ENCODE data around the gene NDUFS3. TPM values are rescaled to one million over a fixed set of nuclear protein-coding genes. Genes with fewer than 3 reads are reported as not detected.

Gene NDUFS3
- total and polyA plus RNA-seq, 7 donors = 160 to 528 (median 225) TPM

- DNase-seq = peak in 1 of 2 donors; percentile 27
Measured at GRCh38 chr11:47599902-47600301, 21.0 kb downstream of the NDUFS3 start.

GRCh38 chr11:47603295-47603694 lies 24.4 kb downstream of the NDUFS3 start:
- no peak for TF ChIP-seq CTCF (IDR thresholded peaks at IDR 0.05)
- peaks cover 0 to 19% of the 10 kb centered on the region in 2 donors for H3K36me3 ChIP-seq (ENCODE audit: insufficient read depth in 1 of 2, low read depth in 1 of 2)
- no peak overlapping the region for H3K27ac ChIP-seq
- H3K4me3 ChIP-seq = no peak overlapping the region
- WGBS, 3 donors = 91 to 93% (median 91%) methylated on average over 4 of the region's 4 CpGs
- no peaks in the 10 kb centered on the region for H3K4me1 ChIP-seq
- intact Hi-C loops (cut with DNase I) = no loop called here
- DNase-seq (no peak), ATAC-seq (no peak)
- no peaks in the 10 kb centered on the region for H3K9me3 ChIP-seq
- H3K27me3 ChIP-seq (ENCODE audit: insufficient read depth in 3 of 3, low read length in 2 of 3) = no peaks in the 10 kb centered on the region

More at GRCh38 chr11:47599902-47600301, 21.0 kb downstream of the NDUFS3 start:
- 35 to 58% (median 42%) methylated on average over 4 of the region's 4 CpGs for WGBS, 3 donors
- Histone ChIP-seq H3K4me3 (no peak overlapping the region), H3K27ac (no peak overlapping the region), H3K36me3 (ENCODE audit: insufficient read depth in 1 of 2, low read depth in 1 of 2) (peaks cover 0 to 4% of the 10 kb centered on the region in 2 donors), H3K9me3 (no peaks in the 10 kb centered on the region), H3K27me3 (ENCODE audit: insufficient read depth in 3 of 3, low read length in 2 of 3) (no peaks in the 10 kb centered on the region), H3K4me1 (no peaks in the 10 kb centered on the region)
- no peak for TF ChIP-seq CTCF (IDR thresholded peaks at IDR 0.05)
- ATAC-seq = no peak
- intact Hi-C loops (cut with DNase I) = no loop called here

- H3K4me1 ChIP-seq = no peaks in the 10 kb centered on the region
- H3K36me3 ChIP-seq (ENCODE audit: insufficient read depth in 1 of 2, low read depth in 1 of 2) = peaks cover 0 to 34% of the 10 kb centered on the region in 2 donors
- H3K9me3 ChIP-seq = no peaks in the 10 kb centered on the region
- WGBS, 3 donors = 77 to 86% (median 81%) methylated on average over 3 of the region's 3 CpGs
- intact Hi-C loops (cut with DNase I) = no loop called here
- no peak overlapping the region for H3K4me3 ChIP-seq
- DNase-seq = no peak
- no peaks in the 10 kb centered on the region for H3K27me3 ChIP-seq (ENCODE audit: insufficient read depth in 3 of 3, low read length in 2 of 3)
- no peak for ATAC-seq
- H3K27ac ChIP-seq = no peak overlapping the region
- TF ChIP-seq CTCF (IDR thresholded peaks at IDR 0.05) = no peak
Measured at GRCh38 chr11:47605921-47606320, 27.0 kb downstream of the NDUFS3 start.

- Histone ChIP-seq H3K36me3 (ENCODE audit: insufficient read depth in 1 of 2, low read depth in 1 of 2) (peaks cover 0 to 41% of the 10 kb centered on the region in 2 donors), H3K27me3 (ENCODE audit: insufficient read depth in 3 of 3, low read length in 2 of 3) (no peaks in the 10 kb centered on the region), H3K9me3 (no peaks in the 10 kb centered on the region), H3K4me3 (no peak overlapping the region), H3K4me1 (no peaks in the 10 kb centered on the region), H3K27ac (no peak overlapping the region)
- DNase-seq = no peak
- TF ChIP-seq CTCF (IDR thresholded peaks at IDR 0.05) = no peak
- 44 to 52% (median 47%) methylated on average over 5 of the region's 5 CpGs for WGBS, 3 donors
- ATAC-seq = no peak
- intact Hi-C loops (cut with DNase I) = no loop called here
Measured at GRCh38 chr11:47606731-47607130, 27.9 kb downstream of the NDUFS3 start.

GRCh38 chr11:47607380-47607779 lies 28.5 kb downstream of the NDUFS3 start:
- Histone ChIP-seq H3K27me3 (ENCODE audit: insufficient read depth in 3 of 3, low read length in 2 of 3) (no peaks in the 10 kb centered on the region), H3K4me1 (no peaks in the 10 kb centered on the region), H3K9me3 (no peaks in the 10 kb centered on the region), H3K27ac (no peak overlapping the region), H3K36me3 (ENCODE audit: insufficient read depth in 1 of 2, low read depth in 1 of 2) (peaks cover 0 to 42% of the 10 kb centered on the region in 2 donors), H3K4me3 (no peak overlapping the region)
- no peak for TF ChIP-seq CTCF (IDR thresholded peaks at IDR 0.05)
- intact Hi-C loops (cut with DNase I) = no loop called here
- ATAC-seq (peak in 3 of 4 donors; percentile 40 to 48 (median 43)), DNase-seq (peak; percentile 50 to 62)
- WGBS, 3 donors = 37 to 63% (median 50%) methylated on average over 7 of the region's 7 CpGs
